K562 (cell line): ENCODE measurements around the gene CBFA2T2. TPM values are rescaled to one million over a fixed set of nuclear protein-coding genes. Genes with fewer than 3 reads are reported as not detected.

Experiments
- CBFA2T2 ChIP-seq: fragments of 450-650 bp; conservative IDR thresholded peaks from 2 replicates; pipeline ENCODE4 v1.6.1; 2017; ENCODE audit warnings: mild to moderate bottlenecking
- CBFB ChIP-seq: sonication (generic); formaldehyde crosslinking; IDR thresholded peaks from 2 replicates; pipeline ENCODE4 v1.4.0; 2020; ENCODE audit warnings: mild to moderate bottlenecking, missing genetic modification reagents
- CREB3L1 ChIP-seq: fragments of 450-650 bp; IDR thresholded peaks from 2 replicates; pipeline ENCODE4 v1.6.1; 2014; ENCODE audit warnings: low read depth, mild to moderate bottlenecking, moderate library complexity, borderline replicate concordance
- FOSL1 ChIP-seq: fragments of 200-800 bp; sonication (Bioruptor generic); conservative IDR thresholded peaks from 2 replicates; pipeline ENCODE4 v1.6.1; 2016; ENCODE audit warnings: missing genetic modification characterization, missing compliant biosample characterization
- HDAC1 ChIP-seq, 2 experiments: fragments of 450-650 bp; IDR thresholded peaks; 2 replicates each; pipeline ENCODE4 v1.6.1; 2016 to 2017; ENCODE audit warnings: inconsistent platforms in 1 of 2, mild to moderate bottlenecking in 1 of 2, moderate library complexity in 1 of 2
- PML ChIP-seq: IDR thresholded peaks from 2 replicates; pipeline ENCODE4 v1.6.1; 2012; ENCODE audit warnings: low read length, inconsistent platforms
- RFX1 ChIP-seq: fragments of 450-650 bp; IDR thresholded peaks from 2 replicates; pipeline ENCODE4 v1.6.1; 2016; ENCODE audit warnings: mild to moderate bottlenecking, moderate library complexity
- ZNF445 ChIP-seq: fragments of 250-450 bp; sonication (Bioruptor Pico); IDR thresholded peaks from 2 replicates; pipeline ENCODE4 v1.4.0; 2020; ENCODE audit warnings: low read depth, mild to moderate bottlenecking, moderate library complexity
- ZNF785 ChIP-seq: fragments of 250-450 bp; sonication (Bioruptor Pico); IDR thresholded peaks from 2 replicates; pipeline ENCODE4 v1.4.0; 2020; ENCODE audit warnings: mild to moderate bottlenecking
- polyA plus RNA-seq, 8 experiments: library from polyadenylated mRNA; depleted of rRNA in 4 of 8; stranded (reverse) in 5 of 8; unstranded in 3 of 8; fragments of >200 nt; fragmentation: Nextera tagmentation in 2 of 8; fragmentation: Illumina TruSeq in 1 of 8; extraction: Ambion mirVana in 2 of 8; extraction: Trizol in 1 of 8; gene quantifications; 2 replicates each; pipeline versions ENCODE4 v1.2.1 to v1.2.3, GENCODE V29; 2011 to 2014; ENCODE audit warnings: inconsistent platforms in 1 of 8, missing spikeins in 1 of 8
- total RNA-seq, 7 experiments: library from RNA; depleted of rRNA in 6 of 7; stranded (reverse); fragments of >200 nt in 6 of 7; fragmentation: Illumina TruSeq in 2 of 7; extraction: Trizol in 2 of 7; gene quantifications; 2 replicates each; pipeline versions ENCODE4 v1.2.1 to v1.2.3, GENCODE V29; 2011 to 2021; ENCODE audit warnings: low replicate concordance in 1 of 7
- TF ChIP-seq, protein P1 (sequence below), 2 experiments: fragments of 450-650 bp; IDR thresholded peaks; 2 replicates each; pipeline ENCODE4 v1.6.1; 2018; ENCODE audit warnings: mild to moderate bottlenecking in 2 of 2, low read depth in 1 of 2; ENCODE audit not compliant: partially characterized antibody in 2 of 2
- TF ChIP-seq, protein P2 (sequence below): fragments of 450-650 bp; formaldehyde crosslinking; IDR thresholded peaks from 2 replicates; pipeline ENCODE4 v1.4.0; 2020; ENCODE audit warnings: mild to moderate bottlenecking
- TF ChIP-seq, protein P3 (sequence below): sonication (generic); formaldehyde crosslinking; IDR thresholded peaks from 2 replicates; pipeline ENCODE4 v1.8.0; 2022; ENCODE audit warnings: missing genetic modification reagents, mild to moderate bottlenecking, borderline replicate concordance

Gene CBFA2T2
- total and polyA plus RNA-seq, 9 of the 15 experiments (the other 6 are each of a cell fraction or from before 2014, with no cell fraction given): 0.27 to 9.6 (median 5.8) TPM

DNA sequence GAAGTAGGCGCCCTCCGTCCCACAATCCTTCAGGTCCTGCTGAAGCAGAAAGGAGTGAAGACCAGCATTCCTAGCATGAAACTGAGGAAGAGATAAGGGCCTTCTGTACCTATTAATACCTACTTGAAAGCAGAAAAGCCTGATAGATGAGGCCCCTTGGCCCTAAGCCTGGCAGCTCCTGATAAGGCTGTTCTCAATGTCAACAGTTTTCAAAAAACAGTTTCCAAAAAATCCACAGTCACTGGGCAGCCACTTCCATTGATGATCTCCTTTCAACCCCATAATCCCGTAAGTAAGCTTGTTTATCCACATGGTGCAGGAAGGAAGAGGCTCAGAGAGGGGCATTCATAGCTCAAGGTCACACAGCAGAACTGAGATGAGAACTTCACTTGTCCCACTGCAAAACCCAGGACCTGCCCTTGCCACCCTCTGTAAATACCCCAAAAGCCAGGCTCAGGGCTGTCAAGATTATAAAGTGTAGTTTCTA is 199.1 kb downstream of the CBFA2T2 start (continued):
- peak; percentile 92 for TF ChIP-seq CBFA2T2
- no peak for TF ChIP-seq ZNF445 (CRISPR knock-in tag)
- TF ChIP-seq FOSL1 (tag): no peak; the same call in 1 of the 2 replicates
- TF ChIP-seq, protein P1, sequence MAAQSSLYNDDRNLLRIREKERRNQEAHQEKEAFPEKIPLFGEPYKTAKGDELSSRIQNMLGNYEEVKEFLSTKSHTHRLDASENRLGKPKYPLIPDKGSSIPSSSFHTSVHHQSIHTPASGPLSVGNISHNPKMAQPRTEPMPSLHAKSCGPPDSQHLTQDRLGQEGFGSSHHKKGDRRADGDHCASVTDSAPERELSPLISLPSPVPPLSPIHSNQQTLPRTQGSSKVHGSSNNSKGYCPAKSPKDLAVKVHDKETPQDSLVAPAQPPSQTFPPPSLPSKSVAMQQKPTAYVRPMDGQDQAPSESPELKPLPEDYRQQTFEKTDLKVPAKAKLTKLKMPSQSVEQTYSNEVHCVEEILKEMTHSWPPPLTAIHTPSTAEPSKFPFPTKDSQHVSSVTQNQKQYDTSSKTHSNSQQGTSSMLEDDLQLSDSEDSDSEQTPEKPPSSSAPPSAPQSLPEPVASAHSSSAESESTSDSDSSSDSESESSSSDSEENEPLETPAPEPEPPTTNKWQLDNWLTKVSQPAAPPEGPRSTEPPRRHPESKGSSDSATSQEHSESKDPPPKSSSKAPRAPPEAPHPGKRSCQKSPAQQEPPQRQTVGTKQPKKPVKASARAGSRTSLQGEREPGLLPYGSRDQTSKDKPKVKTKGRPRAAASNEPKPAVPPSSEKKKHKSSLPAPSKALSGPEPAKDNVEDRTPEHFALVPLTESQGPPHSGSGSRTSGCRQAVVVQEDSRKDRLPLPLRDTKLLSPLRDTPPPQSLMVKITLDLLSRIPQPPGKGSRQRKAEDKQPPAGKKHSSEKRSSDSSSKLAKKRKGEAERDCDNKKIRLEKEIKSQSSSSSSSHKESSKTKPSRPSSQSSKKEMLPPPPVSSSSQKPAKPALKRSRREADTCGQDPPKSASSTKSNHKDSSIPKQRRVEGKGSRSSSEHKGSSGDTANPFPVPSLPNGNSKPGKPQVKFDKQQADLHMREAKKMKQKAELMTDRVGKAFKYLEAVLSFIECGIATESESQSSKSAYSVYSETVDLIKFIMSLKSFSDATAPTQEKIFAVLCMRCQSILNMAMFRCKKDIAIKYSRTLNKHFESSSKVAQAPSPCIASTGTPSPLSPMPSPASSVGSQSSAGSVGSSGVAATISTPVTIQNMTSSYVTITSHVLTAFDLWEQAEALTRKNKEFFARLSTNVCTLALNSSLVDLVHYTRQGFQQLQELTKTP (IDR thresholded peaks at IDR 0.05; ENCODE audit: low read depth in 1 of 2, partially characterized antibody in 2 of 2): no peak
- TF ChIP-seq, protein P2, sequence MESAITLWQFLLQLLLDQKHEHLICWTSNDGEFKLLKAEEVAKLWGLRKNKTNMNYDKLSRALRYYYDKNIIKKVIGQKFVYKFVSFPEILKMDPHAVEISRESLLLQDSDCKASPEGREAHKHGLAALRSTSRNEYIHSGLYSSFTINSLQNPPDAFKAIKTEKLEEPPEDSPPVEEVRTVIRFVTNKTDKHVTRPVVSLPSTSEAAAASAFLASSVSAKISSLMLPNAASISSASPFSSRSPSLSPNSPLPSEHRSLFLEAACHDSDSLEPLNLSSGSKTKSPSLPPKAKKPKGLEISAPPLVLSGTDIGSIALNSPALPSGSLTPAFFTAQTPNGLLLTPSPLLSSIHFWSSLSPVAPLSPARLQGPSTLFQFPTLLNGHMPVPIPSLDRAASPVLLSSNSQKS (CRISPR knock-in tag): no peak
- TF ChIP-seq ZNF785 (CRISPR knock-in tag): no peak
- TF ChIP-seq, protein P3, sequence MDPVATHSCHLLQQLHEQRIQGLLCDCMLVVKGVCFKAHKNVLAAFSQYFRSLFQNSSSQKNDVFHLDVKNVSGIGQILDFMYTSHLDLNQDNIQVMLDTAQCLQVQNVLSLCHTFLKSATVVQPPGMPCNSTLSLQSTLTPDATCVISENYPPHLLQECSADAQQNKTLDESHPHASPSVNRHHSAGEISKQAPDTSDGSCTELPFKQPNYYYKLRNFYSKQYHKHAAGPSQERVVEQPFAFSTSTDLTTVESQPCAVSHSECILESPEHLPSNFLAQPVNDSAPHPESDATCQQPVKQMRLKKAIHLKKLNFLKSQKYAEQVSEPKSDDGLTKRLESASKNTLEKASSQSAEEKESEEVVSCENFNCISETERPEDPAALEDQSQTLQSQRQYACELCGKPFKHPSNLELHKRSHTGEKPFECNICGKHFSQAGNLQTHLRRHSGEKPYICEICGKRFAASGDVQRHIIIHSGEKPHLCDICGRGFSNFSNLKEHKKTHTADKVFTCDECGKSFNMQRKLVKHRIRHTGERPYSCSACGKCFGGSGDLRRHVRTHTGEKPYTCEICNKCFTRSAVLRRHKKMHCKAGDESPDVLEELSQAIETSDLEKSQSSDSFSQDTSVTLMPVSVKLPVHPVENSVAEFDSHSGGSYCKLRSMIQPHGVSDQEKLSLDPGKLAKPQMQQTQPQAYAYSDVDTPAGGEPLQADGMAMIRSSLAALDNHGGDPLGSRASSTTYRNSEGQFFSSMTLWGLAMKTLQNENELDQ: no peak
- TF ChIP-seq CREB3L1: no peak
- TF ChIP-seq CBFB (CRISPR knock-in tag): no peak
- TF ChIP-seq HDAC1 (IDR thresholded peaks at IDR 0.05): peak in 1 of 2 experiments; percentile 64; a peak in 2 of 4 replicates
- TF ChIP-seq PML: peak; percentile 87
- no peak for TF ChIP-seq RFX1
- TF ChIP-seq, all 486 proteins: peak for 106
